Measurements from ENCODE around the gene WAPL.
"Not testable (repeated sequence)": the region's sequence is repeated elsewhere in the genome, so short reads cannot be mapped to it uniquely, and the experiment has no call there.

Gene WAPL

DNA sequence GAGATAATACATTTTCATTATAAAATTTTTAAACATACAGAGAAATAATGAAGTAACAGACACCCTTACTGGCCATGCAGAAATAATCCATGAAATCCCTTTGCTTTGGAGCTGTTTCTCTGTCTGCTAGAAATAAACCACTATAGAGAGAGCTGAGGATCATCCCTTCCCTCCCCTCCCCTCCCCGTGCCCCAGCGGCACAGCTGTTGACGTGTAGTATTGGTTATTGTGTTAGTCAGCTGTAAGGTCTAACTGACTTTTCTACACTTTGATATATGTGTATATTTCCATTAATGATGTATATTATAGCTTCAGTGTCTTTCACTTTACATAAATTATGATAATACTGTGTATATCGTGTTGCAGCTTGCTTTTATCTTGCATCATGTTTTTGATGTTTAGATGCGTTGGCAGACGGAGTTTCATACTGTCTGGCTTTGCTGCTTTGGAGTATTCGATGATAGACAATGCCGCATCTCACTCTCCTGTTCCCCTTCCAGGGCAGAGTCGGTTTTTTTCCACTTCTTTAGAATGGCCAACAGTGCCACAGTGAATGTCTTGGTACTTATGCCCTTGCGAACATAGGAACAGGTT lies 127.6 kb downstream of the WAPL start:
- no peak overlapping the region for H3K27ac Mint-ChIP-seq
- ATAC-seq = no peak
- no peak overlapping the region for H3K4me3 Mint-ChIP-seq

DNA sequence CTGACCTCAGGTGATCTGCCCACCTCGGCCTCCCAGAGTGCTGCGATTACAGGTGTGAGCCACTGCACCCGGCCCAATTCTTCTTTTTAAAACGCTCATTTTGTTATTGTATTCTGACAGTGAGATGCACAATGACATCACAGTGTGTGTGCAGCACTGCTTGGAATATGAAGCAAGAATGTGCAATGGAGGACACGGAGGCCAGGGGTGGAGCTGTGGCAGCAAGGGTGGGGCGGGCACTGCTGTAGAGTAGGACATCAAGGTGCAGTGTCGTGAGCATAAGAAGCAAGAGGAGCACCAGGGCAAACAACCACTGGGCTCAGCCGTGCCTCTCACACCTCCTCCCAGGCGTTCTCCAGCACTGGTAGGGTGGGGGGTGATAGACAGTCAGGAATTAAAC lies 128.2 kb downstream of the WAPL start:
- H3K4me3 Mint-ChIP-seq = no peak overlapping the region
- H3K27me3 Mint-ChIP-seq = peaks cover 47% of the 10 kb centered on the region
- H3K4me1 Mint-ChIP-seq = peaks cover 21% of the 10 kb centered on the region
- no peaks in the 10 kb centered on the region for H3K9me3 Mint-ChIP-seq
- no peak for ATAC-seq
- H3K36me3 Mint-ChIP-seq = no peaks in the 10 kb centered on the region
- no peak overlapping the region for H3K27ac Mint-ChIP-seq

More for the DNA sequence above, 127.6 kb downstream of the WAPL start:
- H3K4me1 Mint-ChIP-seq = peaks cover 21% of the 10 kb centered on the region
- no peaks in the 10 kb centered on the region for H3K9me3 Mint-ChIP-seq
- H3K27me3 Mint-ChIP-seq = peaks cover 43% of the 10 kb centered on the region
- no peaks in the 10 kb centered on the region for H3K36me3 Mint-ChIP-seq

DNA sequence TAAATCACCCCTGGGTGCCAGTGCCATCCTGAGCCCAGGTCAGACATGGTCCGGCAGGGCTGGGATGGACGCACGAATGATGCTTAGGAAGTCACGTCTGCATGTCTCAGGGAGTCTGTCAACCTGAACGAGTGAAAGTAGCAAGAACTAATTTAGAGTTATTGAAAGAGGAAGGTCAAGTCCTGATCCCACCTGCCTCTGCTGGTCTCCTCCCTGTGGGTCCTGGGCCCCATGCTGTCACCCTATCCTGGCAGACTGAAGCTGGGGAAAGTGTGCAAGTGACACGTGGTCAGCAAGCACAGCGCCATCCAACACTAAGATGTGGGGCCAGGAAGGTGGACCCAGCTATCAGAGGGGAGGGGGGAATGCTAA lies 128.9 kb downstream of the WAPL start:
- Mint-ChIP-seq H3K27me3 (peaks cover 53% of the 10 kb centered on the region), H3K9me3 (no peaks in the 10 kb centered on the region), H3K27ac (no peak overlapping the region), H3K36me3 (no peaks in the 10 kb centered on the region), H3K4me1 (peaks cover 21% of the 10 kb centered on the region), H3K4me3 (no peak overlapping the region)
- peak; percentile 43 for ATAC-seq

DNA sequence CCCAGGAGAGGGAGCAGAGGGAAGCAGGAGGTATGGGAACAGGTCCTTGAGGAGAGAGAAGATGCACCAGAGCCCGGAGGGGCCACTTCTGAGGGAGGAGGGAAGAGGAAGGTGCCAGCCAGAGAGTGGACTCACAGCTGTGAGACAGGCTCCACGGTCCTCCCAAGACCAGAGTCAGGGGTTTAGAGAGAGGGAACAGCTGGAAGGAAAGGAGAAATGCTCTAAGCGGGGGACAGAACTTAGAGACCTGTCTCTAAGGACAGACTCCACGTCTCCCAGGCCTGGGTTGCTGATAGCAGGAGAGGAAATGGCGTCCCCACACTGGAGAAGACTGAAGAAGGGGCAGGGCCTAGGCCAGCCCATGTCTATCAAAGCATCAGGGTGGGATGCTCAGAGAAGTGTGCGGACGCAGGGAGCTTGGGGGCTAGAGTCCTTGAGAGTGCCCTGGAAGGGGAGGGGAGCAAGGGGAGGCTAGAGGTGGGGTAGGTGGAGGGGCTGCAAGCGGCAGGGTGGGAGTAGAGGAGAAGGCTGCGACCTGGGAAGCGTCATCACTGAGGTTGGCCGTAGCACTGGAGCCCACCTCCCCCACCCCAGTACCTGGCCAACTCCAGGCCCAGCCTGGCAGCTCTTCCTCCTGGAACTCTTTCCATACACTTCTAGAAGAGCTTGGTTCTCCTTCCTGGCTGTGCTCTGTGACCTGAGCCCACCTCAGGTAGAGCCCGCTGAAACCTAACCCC lies 129.4 kb downstream of the WAPL start:
- Mint-ChIP-seq H3K9me3 (no peaks in the 10 kb centered on the region), H3K4me1 (peaks cover 21% of the 10 kb centered on the region), H3K27me3 (peaks cover 59% of the 10 kb centered on the region), H3K27ac (peak overlapping the region; percentile 4), H3K36me3 (no peaks in the 10 kb centered on the region), H3K4me3 (no peak overlapping the region)
- peak; percentile 29 for ATAC-seq

DNA sequence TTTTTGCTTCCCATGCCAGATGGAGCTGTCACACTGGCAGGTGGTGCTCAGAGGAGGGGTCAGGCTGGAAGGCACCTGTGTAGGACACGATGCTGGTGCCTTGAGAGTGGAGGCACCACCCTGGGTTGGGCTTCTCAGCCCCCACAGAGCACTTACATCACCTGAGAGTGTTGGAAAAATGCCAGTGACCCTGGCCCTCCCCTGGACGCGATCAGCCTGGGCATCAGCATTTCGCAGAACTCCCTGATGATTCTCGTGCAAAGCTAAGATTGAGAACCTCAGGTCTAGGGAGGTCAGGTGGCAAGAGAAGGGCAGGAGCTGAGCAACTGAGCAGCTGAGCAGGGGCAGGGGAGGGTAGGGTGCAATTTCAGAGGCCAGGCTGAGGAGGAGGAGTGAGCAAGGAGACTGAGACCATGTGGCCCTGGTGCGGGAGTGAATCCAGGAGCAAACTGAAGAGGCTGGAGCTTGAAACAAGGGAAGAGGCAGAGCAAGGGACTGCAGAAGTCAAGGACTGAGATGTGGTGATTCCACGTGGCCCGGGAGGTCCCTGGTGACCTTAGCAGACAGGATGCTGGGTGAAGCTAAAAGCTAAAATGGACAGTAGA lies 130.3 kb downstream of the WAPL start:
- H3K4me1 Mint-ChIP-seq = peaks cover 21% of the 10 kb centered on the region
- H3K27me3 Mint-ChIP-seq = peaks cover 60% of the 10 kb centered on the region
- peak overlapping the region; percentile 4 for H3K27ac Mint-ChIP-seq
- H3K36me3 Mint-ChIP-seq = no peaks in the 10 kb centered on the region
- ATAC-seq = no peak
- no peak overlapping the region for H3K4me3 Mint-ChIP-seq
- no peaks in the 10 kb centered on the region for H3K9me3 Mint-ChIP-seq

DNA sequence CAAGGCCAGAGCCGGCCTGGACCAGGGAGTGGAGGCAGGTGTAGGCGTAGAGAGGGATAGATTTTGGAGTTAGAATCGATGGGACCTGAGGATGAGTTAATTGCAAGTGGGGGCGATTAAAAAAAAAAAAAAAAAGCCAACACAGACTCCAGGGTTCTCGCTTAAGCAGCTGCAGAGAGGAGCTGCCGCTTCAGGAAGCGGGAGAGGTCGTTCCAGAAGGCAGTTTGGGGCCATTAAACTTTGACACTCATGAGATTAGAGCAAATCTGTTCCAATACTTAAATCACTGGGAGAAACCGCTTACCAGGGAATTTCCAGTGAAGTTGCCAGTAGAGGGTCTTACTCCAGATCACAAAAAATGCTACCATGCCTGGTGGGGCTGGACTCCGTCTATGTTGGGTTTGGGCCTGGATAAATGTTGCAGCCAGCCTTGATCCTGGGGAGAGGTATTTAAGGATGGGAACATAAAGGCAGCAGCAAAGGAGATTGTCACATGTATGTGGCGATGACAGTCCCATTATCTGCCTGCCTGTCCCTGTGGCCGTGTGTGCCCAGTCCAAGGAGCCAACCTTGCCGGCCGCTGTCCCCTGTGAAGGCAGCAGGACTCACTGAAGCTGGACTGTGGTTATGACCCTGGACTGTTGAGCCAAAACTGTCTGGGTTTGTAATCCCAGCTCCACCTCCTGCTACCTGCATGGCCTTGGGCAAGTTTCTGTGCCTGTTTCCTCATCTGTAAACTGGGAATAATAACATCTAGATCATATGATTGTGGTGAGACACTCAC lies 131.1 kb downstream of the WAPL start:
- Mint-ChIP-seq H3K27ac (no peak overlapping the region), H3K36me3 (no peaks in the 10 kb centered on the region), H3K4me1 (peaks cover 21% of the 10 kb centered on the region), H3K4me3 (no peak overlapping the region), H3K27me3 (peaks cover 64% of the 10 kb centered on the region), H3K9me3 (no peaks in the 10 kb centered on the region)
- no peak for ATAC-seq

DNA sequence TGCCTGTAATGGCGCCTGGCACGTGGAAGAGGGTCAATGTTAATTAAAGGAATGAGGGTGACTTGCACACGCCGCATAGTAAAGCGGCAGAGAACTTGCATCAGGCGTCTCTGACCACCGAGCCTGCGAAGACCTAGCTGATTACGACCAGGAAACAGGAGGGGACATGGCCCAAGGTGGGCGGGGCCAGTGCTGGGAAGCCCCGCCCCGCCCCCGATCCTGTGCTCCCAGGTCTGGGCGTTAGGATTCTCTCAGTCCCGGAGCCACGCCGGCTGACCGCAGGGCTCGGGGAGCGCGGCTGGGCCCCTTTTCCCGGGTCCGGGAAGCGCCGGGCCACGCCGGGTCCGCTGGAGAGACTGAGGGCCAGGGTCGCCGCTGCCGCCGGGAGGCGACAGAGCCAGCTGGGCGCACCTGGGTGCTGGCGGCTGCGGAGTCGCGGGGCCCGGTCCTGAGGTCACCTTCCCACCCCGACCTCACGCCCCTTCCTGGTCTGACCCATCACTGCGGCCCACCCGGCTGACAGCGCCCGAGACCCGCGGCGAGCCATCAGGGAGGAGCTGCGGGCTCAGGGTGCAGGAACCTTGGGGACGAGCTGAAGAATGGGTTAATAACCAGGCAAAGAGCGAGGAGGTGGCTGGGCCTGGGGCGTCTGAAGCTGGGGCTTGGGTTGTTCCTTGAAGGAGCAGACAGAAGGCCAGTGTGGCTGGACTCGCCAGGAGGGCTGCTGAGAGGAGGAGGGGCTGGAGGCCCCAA lies 132.0 kb downstream of the WAPL start:
- H3K36me3 Mint-ChIP-seq = no peaks in the 10 kb centered on the region
- peaks cover 72% of the 10 kb centered on the region for H3K27me3 Mint-ChIP-seq
- no peak overlapping the region for H3K27ac Mint-ChIP-seq
- peak; percentile 40 for ATAC-seq
- H3K4me1 Mint-ChIP-seq = peaks cover 21% of the 10 kb centered on the region
- H3K9me3 Mint-ChIP-seq = no peaks in the 10 kb centered on the region
- H3K4me3 Mint-ChIP-seq = peak overlapping the region; percentile 70

DNA sequence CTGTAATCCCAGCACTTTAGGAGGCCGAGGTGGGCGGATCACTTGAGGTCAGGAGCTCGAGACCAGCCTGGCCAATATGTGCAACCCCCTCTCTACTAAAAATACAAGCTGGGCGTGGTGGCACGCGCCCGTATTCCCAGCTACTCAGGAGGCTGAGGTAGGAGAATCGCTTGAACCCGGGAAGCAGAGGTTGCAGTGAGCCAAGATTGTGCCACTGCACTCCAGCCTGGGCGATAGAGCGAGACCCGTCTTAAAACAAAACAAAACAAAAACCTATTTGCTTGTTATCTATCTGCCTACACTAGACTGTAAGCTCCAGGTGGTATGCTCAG lies 132.5 kb downstream of the WAPL start:
- Mint-ChIP-seq H3K27me3 (peaks cover 77% of the 10 kb centered on the region), H3K4me3 (peak overlapping the region; percentile 70), H3K4me1 (peaks cover 21% of the 10 kb centered on the region)
- not testable (repeated sequence) for H3K36me3 Mint-ChIP-seq, ATAC-seq, H3K27ac Mint-ChIP-seq, H3K9me3 Mint-ChIP-seq

DNA sequence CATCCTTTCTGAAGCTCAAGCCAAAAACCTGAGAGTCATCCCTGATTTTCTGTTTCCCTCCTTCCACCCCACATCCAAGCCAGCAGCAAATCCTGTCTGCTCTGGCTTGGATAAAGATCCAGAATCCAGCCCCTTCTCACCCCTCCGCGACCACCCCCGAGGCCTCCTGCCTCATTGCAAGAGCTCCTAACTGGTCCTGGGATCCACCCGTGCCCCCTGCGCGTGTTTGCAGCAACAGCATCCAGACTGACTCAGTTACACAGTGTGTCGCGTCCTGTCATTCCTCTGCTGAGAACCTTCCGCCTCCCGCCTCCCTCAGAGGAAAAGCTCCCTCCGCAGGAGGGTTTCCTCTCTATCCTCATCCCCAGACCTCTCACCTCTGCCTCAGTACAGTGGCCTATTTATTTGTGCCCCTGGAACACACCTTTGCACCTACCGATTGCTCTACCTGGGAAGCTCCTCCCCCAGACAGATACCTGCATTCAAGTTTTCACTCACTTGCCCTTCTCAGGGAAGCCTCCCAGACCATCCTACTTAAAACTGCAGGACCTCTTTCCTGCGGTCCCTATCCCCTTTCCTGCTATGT lies 133.4 kb downstream of the WAPL start:
- H3K27ac Mint-ChIP-seq = no peak overlapping the region
- H3K27me3 Mint-ChIP-seq = peaks cover 78% of the 10 kb centered on the region
- no peaks in the 10 kb centered on the region for H3K9me3 Mint-ChIP-seq
- no peak overlapping the region for H3K4me3 Mint-ChIP-seq
- H3K4me1 Mint-ChIP-seq = peaks cover 19% of the 10 kb centered on the region
- H3K36me3 Mint-ChIP-seq = no peaks in the 10 kb centered on the region
- ATAC-seq = no peak

DNA sequence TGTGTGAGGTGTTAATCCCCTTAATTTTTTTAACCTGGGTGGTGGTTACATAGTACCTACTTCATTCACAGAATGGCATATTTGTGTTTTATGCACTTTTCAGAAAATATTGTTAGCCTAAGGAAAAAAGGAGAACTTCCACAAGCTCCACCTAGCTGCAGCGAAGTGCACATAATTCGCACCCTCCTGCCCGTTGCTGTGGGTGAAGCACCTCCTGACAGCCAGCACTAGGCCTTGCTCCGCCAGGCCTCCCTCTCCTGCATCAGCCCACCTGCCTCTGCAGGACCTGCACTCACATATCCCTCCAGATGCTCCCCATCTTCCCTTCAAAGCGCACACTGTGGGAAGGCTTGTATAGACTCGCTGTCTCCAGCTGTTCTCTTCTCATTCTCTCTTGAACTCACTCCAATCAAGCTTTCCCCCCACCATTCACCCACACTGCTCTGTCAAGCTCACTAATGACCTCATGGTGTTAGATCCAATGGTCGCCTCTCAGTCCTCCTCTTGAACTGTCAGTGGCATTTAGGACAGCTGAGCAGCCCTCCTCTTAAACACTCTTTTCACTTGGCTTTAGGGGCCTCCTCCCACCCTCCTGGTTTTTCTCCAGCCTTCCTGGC lies 134.3 kb downstream of the WAPL start:
- no peak overlapping the region for H3K27ac Mint-ChIP-seq
- peaks cover 10% of the 10 kb centered on the region for H3K4me1 Mint-ChIP-seq
- no peaks in the 10 kb centered on the region for H3K9me3 Mint-ChIP-seq
- H3K36me3 Mint-ChIP-seq = no peaks in the 10 kb centered on the region
- H3K4me3 Mint-ChIP-seq = no peak overlapping the region
- ATAC-seq = no peak
- peaks cover 70% of the 10 kb centered on the region for H3K27me3 Mint-ChIP-seq

DNA sequence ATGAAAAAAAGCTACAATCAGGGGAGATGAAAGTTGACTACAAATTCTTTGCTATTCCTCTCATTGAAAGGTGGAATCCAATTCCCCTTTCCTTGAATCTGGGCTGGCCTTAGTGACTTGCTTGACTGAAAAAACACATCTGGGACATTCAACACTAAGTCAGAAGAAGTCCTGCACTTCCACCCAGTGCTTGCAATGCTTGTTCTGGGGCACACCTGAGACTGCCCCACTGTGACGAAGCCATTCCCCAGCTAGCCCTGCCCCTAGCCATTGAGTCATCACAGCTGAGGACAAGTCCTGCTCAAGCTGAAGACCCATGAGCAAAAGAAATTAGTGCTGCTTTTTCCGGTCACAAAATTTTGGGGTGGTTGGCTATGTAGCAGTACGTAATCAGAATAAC lies 135.8 kb downstream of the WAPL start:
- Mint-ChIP-seq H3K9me3 (no peaks in the 10 kb centered on the region), H3K4me3 (no peak overlapping the region), H3K36me3 (no peaks in the 10 kb centered on the region), H3K27ac (no peak overlapping the region), H3K4me1 (no peaks in the 10 kb centered on the region), H3K27me3 (peaks cover 70% of the 10 kb centered on the region)
- ATAC-seq = no peak
